ENCODE measurements around the gene PPM1F.

DNA sequence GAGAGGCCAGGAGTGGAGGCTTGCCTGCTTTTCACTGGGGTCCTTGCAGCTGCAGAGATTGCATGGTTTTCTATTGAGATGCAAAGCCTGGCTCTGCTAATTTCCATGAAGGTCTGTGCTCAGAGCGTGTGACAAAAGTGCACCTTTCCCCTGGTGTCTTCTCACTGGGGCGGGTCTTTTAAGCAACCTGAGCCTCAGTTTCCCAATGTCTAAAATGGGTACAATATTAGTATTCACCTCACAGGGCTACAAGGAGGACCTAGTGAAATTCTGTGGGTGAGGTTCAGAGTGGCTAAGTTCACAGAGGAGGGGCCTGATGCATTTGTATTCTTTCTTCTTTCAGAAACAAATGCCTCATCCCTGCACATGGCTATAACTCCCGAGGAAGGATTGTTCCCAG is 20.3 kb downstream of the PPM1F start:
- TF ChIP-seq, protein P1, sequence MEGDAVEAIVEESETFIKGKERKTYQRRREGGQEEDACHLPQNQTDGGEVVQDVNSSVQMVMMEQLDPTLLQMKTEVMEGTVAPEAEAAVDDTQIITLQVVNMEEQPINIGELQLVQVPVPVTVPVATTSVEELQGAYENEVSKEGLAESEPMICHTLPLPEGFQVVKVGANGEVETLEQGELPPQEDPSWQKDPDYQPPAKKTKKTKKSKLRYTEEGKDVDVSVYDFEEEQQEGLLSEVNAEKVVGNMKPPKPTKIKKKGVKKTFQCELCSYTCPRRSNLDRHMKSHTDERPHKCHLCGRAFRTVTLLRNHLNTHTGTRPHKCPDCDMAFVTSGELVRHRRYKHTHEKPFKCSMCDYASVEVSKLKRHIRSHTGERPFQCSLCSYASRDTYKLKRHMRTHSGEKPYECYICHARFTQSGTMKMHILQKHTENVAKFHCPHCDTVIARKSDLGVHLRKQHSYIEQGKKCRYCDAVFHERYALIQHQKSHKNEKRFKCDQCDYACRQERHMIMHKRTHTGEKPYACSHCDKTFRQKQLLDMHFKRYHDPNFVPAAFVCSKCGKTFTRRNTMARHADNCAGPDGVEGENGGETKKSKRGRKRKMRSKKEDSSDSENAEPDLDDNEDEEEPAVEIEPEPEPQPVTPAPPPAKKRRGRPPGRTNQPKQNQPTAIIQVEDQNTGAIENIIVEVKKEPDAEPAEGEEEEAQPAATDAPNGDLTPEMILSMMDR (IDR thresholded peaks at IDR 0.05) = no peak
- no peak for TF ChIP-seq ZBTB21 (CRISPR knock-in tag; IDR thresholded peaks at IDR 0.05; ENCODE audit: borderline replicate concordance)
- TF ChIP-seq SMAD4 (CRISPR knock-in tag; IDR thresholded peaks at IDR 0.05) = no peak
- TF ChIP-seq ELF4 (CRISPR knock-in tag; IDR thresholded peaks at IDR 0.05; ENCODE audit: low read depth) = no peak
- TF ChIP-seq, protein P2, sequence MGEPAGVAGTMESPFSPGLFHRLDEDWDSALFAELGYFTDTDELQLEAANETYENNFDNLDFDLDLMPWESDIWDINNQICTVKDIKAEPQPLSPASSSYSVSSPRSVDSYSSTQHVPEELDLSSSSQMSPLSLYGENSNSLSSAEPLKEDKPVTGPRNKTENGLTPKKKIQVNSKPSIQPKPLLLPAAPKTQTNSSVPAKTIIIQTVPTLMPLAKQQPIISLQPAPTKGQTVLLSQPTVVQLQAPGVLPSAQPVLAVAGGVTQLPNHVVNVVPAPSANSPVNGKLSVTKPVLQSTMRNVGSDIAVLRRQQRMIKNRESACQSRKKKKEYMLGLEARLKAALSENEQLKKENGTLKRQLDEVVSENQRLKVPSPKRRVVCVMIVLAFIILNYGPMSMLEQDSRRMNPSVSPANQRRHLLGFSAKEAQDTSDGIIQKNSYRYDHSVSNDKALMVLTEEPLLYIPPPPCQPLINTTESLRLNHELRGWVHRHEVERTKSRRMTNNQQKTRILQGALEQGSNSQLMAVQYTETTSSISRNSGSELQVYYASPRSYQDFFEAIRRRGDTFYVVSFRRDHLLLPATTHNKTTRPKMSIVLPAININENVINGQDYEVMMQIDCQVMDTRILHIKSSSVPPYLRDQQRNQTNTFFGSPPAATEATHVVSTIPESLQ (CRISPR knock-in tag; IDR thresholded peaks at IDR 0.05) = no peak
- no peak for TF ChIP-seq ZNF317 (CRISPR knock-in tag; IDR thresholded peaks at IDR 0.05; ENCODE audit: borderline replicate concordance, low read depth)
- no peak for TF ChIP-seq CREB1 (CRISPR knock-in tag; IDR thresholded peaks at IDR 0.05)
- no peak for TF ChIP-seq ZNF423 (CRISPR knock-in tag; IDR thresholded peaks at IDR 0.05)
- TF ChIP-seq, protein P3, sequence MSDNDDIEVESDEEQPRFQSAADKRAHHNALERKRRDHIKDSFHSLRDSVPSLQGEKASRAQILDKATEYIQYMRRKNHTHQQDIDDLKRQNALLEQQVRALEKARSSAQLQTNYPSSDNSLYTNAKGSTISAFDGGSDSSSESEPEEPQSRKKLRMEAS (CRISPR knock-in tag; IDR thresholded peaks at IDR 0.05) = no peak
- TF ChIP-seq, protein P4, sequence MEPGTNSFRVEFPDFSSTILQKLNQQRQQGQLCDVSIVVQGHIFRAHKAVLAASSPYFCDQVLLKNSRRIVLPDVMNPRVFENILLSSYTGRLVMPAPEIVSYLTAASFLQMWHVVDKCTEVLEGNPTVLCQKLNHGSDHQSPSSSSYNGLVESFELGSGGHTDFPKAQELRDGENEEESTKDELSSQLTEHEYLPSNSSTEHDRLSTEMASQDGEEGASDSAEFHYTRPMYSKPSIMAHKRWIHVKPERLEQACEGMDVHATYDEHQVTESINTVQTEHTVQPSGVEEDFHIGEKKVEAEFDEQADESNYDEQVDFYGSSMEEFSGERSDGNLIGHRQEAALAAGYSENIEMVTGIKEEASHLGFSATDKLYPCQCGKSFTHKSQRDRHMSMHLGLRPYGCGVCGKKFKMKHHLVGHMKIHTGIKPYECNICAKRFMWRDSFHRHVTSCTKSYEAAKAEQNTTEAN (CRISPR knock-in tag; IDR thresholded peaks at IDR 0.05) = no peak
- no peak for TF ChIP-seq ETV6 (CRISPR knock-in tag; IDR thresholded peaks at IDR 0.05)
- TF ChIP-seq, protein P5, sequence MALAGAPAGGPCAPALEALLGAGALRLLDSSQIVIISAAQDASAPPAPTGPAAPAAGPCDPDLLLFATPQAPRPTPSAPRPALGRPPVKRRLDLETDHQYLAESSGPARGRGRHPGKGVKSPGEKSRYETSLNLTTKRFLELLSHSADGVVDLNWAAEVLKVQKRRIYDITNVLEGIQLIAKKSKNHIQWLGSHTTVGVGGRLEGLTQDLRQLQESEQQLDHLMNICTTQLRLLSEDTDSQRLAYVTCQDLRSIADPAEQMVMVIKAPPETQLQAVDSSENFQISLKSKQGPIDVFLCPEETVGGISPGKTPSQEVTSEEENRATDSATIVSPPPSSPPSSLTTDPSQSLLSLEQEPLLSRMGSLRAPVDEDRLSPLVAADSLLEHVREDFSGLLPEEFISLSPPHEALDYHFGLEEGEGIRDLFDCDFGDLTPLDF (CRISPR knock-in tag; IDR thresholded peaks at IDR 0.05) = no peak
- TF ChIP-seq NR1H2 (CRISPR knock-in tag; IDR thresholded peaks at IDR 0.05) = no peak
- TF ChIP-seq, protein P6, sequence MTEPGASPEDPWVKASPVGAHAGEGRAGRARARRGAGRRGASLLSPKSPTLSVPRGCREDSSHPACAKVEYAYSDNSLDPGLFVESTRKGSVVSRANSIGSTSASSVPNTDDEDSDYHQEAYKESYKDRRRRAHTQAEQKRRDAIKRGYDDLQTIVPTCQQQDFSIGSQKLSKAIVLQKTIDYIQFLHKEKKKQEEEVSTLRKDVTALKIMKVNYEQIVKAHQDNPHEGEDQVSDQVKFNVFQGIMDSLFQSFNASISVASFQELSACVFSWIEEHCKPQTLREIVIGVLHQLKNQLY (CRISPR knock-in tag; IDR thresholded peaks at IDR 0.05) = no peak
